ENCODE measurements around the gene ZBED4. TPM values are rescaled to one million over a fixed set of nuclear protein-coding genes. Genes with fewer than 3 reads are reported as not detected.

ZBED4 gene
- total and polyA plus RNA-seq, 2 of the 13 experiments (the other 11 are each of a cell fraction or from before 2014, with no cell fraction given), result 5.4 to 9.6 TPM

GRCh38 chr22:49933236-49934159 is 79.9 kb downstream of the ZBED4 start (continued):
- TF ChIP-seq MAX (IDR thresholded peaks at IDR 0.05), result peak; percentile 65
- no peak for TF ChIP-seq NR2F2 (IDR thresholded peaks at IDR 0.05; ENCODE audit: borderline replicate concordance, low read depth)
- TF ChIP-seq ZNF513 (CRISPR knock-in tag; conservative IDR thresholded peaks at IDR 0.05), result no peak
- no peak for TF ChIP-seq CAMTA2 (CRISPR knock-in tag; IDR thresholded peaks at IDR 0.05; ENCODE audit: borderline replicate concordance)
- no peak for TF ChIP-seq DR1 (CRISPR knock-in tag; IDR thresholded peaks at IDR 0.05)
- peak; percentile 72 for TF ChIP-seq ZNF687 (CRISPR knock-in tag; IDR thresholded peaks at IDR 0.05)

All from HepG2 (cell line).